ENCODE results near the gene DPPA5.
"Not testable (repeated sequence)": the region's sequence is repeated elsewhere in the genome, so short reads cannot be mapped to it uniquely, and the experiment has no call there.

DPPA5 gene

DNA sequence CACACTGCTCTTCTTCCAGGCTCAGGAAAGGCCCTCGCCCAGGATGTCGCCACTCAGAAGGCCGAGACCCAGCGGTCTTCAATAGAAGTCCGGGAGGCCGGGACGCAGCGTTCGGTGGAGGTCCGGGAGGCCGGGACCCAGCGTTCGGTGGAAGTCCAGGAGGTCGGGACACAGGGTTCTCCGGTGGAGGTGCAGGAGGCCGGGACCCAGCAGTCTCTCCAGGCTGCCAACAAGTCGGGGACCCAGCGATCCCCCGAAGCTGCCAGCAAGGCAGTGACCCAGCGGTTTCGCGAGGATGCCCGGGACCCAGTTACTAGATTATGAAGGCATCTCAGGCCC lies 9.4 kb upstream of the DPPA5 start:
- no peak for DNase-seq

DNA sequence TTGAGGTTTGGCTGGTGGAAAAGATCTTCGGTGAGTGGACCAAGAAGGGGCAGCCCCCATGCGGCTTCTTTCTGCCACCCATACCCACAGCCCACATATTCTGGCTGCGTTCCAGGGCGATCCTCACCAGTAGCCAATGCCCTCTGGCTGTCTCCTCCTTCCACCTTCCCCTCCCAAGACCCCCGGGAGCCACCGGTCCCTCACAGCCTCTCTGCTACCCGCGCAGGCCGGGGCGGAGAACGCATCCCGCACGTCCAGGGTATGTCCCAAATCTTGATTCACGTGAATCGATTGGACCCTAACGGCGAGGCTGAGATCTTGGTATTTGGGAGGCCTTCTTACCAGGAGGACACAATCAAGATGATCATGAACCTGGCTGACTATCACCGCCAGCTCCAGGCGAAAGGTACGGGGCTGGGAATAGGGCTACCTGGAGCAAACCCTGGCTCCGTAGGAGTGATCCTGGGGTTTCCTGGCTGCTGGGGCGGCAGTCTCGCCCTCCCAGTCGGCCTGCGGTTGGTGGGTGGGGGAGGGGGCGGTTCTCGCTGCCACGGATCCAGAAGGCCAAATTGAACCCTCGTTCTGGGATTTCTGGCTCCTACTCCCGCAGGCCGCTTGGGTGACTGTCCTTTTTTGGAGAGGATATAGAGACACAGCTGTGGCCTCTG lies 8.9 kb upstream of the DPPA5 start:
- no peak for DNase-seq

DNA sequence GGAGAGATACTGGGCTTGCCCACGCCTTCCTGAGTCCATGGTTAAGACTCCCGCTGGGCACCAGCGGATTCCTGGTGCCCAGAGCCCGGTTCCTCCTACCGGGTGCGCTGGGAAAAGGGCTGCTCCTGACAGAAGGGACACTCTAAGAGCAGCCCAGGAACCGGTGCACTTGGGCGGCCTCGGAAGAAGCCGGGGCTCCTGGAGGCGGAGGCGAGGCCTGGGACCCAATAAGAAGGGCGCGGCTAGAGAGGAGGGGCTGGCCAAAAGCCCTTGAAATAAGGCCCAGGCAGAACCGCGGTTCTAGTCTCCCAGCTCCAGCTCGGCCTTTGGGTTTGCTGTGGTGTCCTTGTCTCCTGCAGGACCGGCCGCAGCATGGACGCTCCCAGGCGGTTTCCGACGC lies 8.3 kb upstream of the DPPA5 start, which contains the start of gene KHDC3L:
Gene KHDC3L, plus strand, starts transcription at position 301 of the 400 bp plus-strand sequence. Its CDS starts 72 bp downstream, at position 373.
- DNase-seq: no peak

DNA sequence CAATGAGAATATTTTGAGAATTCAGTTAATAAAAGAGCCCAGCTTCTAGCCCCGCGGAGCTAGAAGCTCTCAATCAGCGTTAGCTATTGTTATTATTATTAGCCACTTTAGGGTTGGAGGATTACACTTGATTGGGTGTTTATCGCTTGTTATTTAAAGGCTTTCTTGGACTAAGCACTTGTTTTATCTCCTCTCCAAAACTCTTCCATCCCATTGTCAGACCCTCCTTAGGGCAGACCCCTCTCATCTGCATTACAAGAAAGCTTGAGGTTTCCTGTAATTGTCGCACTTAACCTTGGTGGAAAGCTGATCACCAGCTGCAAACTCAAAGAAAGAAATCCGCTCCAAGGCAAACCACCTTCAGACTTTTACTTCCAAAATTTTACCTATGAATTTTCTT lies 4.8 kb downstream of the DPPA5 start:
- no peak for DNase-seq

DNA sequence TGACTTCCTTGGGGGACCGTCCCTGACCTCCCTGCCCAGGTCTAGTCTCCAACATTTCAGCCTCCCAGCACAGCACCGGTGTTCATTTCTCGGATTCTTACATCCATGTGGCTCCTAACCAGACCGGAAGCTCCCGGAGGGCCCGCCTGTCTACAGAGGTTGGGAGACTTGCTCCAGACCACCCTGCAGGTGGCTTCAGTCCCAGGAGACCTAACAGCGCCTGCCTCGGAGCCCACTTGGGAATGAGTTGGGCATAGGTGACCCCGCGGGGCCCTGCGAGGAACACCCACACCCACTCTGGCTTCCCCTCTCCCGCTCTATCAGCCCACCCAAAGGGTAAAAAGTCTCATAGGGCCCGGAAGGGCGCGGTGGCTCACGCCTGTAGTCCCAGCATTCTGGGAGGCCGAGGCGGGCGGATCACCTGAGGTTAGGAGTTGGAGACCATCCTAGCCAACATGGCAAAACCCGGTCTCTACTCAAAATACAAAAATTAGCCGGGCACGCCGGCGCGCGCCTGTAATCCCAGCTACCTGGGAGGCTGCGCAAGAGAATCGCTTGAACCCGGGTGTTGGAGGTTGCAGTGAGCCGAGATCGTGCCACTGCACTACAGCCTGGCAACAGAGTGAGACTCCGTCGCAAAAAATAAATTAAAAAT lies 5.4 kb downstream of the DPPA5 start:
- no peak for DNase-seq

DNA sequence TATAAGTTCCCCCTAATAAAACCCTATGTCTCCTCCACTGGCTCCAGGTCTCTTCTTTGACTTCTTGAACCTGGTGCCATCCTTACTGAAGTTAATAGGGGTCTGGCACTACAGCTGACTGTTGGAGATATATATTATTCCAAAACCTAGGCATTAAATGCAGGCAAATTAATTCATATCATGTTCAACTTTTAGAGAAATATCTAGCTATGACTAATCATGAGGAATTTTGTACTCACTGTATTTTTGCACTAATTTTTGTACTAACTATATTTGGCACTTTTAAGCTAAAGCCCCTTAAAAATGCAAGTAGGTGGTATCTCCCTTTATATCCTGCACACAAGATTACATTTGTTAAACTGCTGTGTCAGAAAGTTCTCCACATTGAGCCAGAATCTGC lies 10.9 kb downstream of the DPPA5 start:
- no peak for DNase-seq

DNA sequence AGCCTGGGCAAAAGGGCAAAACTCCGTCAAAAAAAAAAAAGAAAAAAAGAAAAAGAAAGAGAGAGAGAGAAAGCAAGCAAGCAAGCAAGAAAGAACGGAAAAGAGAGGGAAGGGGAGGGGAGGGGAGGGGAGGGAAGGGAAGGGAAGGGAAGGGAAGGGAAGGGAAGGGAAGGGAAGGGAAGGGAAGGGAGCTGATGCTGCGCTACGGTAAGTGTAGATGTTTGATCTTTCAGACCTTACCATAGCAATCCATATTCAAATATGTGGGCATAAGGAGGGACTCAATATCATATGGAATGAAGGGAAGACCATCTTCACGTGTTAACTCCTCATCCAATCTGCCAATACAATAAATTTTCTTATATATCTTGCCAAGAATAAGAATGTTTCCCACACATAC lies 11.9 kb downstream of the DPPA5 start:
- DNase-seq: no peak

DNA sequence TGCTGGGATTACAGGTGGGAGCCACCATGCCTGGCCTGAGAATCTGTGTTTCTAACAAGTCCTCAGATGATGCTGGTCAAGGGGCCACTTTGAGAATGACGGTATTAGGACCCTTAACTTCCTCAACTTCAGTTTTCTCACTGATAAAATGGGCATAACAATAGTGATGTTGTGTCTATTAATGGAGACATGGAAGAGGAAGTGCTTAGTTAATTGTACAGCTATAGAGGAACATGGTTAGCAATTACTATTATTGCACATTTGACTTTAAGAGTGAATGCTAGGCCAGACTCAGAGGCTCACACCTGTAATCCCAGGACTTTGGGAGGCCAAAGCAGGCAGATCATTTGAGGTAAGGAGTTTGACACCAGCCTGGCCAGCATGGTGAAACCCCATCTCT lies 12.7 kb downstream of the DPPA5 start:
- DNase-seq: no peak

DNA sequence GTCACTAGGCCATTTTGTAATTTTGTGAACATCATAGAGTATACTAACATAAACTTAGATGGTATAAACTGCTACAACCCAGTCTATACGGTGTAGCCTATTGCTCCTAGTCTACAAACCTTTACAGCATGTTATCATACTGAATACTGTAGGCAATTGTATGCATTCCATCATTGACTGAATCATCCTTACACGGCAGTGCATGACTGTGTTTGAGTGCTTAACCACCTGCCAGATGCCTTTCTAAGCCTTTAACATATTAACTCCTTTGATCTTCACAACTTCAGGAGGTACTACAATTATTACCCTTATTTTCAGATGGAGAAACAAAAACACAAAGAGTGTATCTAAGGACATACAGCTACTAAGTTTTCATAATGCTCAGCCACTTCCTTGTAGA lies 14.0 kb downstream of the DPPA5 start:
- no peak for DNase-seq

DNA sequence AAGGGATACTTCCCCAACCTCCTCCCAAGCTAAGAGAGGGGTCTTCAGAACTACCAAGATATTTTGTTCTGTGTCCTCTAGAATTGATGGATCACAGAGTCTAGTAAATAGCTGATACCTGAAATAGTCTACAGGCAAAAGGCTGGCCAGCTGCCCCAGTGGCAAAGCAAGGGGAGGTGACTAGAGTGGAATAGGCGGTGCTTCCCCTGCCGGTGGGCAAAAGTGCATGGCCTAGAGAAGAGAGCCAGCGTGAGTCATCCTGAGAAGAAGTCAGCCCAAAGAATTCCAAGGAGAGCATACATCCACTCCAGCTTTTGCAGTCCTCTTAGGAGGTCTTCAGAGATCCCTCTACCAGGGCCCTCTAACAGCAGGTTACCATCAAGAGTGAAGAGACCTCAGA lies 14.7 kb downstream of the DPPA5 start:
- no peak for DNase-seq

DNA sequence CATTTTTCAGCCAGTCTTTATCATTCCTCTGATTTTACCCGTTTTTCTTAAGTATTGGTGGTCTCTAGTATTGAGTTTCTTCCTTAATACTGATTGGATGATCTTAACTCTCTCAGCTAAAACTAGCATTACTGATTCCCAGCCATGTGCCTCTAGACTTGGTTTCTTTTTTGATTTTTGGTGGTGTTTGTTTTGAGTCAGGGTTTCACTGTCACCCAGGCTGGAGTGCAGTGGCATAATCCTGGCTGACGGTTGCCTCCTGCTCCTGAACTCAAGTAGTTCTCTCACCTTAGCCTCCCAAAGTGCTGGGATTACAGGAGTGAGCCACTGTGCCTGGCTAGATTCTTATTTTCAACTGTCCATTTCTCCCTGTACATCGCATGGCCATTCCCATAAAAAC lies 24.9 kb downstream of the DPPA5 start:
- no peak for DNase-seq

DNA sequence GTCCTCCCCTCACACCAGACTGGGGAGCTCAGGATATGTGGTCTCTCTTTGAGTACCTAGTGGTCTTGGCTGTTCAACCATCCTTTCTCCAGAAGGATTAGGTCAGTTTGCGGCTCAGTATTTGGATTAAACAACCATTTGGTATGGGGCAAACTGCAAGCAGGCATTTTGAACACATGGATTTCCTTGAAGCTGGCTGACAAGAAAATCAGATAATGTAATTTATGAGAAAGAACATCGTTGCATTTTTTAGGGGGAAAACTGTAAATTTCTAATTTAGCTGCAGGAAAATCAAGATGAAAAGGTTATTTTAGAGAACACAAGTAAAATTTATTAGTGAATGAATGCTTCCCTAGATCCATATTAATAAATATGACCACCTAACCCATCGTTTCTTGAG lies 25.3 kb downstream of the DPPA5 start:
- DNase-seq: no peak

DNA sequence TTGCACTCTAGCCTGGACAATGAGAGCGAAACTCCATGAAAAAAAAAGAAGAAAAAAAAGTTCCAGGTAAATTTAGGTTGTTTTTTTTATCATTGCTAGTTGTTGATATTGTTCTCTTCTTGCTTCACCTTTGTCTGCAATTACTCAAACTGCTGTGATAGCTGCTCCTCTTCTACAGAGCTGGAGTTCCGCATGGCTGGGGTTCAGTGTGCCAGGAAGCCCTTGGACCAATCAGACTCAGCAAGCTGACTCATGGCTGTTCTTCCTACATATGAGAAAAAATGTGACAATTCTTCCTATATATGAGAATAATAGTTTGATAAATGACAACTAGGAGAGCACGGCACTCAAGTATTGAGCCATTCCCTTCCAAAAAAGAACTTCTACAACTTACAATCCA lies 28.4 kb downstream of the DPPA5 start:
- DNase-seq: no peak

DNA sequence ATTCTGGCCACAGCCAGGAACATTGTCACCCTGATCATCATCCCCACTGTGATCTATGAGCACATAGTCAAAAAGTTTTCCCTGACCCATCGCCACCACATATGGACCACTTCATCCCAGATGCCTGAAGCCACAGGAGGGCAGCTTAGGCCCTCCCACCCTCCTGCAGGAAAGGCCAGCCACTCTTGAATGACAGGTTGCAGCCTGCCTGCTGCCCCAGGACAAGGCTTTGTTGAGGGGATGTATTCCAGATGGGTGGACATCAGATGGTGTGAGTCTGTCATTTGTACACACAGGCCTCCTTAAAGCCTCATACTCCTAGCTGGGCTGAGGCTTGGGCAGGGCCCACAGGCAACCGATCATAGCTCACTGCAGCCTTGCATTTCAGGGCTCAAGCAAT lies 30.8 kb downstream of the DPPA5 start:
- DNase-seq: no peak

DNA sequence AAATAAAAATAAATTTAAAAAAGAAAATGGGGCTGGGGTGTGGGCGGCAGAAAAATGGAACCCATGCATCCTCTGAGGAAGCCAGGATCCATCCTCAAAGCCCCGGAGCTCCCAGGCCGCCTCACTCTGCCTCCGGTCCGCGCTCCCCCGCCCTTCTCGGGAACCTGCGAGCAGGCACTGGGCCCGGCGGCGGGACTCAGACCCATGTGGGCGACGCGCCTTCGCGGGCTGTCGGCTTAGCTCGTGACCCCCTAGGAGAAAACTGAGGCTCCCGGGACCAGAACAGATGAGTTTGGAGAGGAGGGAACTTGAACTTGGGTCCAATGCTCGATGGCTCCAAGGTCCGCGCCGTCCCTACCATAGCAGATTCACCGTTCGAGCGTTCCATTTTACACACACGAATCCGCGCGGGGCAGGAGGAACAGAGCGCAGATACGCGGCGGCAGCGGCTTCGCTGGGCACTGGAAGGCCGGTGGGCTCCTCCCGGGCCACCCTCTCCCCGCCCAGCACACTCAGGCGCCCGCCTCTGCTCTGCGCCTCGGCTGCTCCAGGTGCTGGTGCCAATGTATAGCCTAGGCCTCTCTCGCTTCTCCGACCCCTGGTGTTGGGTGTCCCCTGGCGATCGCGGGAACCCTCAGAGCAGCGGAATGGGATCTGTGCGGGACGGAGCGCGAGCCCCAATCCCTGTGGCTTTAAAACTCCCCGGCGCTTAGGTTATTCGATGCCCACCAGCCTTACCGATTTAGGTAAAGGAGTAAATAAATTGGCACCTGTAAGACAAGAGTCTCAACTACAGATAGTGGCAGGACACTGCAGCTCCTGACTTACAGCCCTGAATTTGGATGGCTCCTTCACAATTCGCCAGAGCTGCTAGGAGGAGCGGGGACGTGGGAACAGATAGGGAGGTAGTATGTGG lies 39.2 kb downstream of the DPPA5 start:
- DNase-seq: no peak

DNA sequence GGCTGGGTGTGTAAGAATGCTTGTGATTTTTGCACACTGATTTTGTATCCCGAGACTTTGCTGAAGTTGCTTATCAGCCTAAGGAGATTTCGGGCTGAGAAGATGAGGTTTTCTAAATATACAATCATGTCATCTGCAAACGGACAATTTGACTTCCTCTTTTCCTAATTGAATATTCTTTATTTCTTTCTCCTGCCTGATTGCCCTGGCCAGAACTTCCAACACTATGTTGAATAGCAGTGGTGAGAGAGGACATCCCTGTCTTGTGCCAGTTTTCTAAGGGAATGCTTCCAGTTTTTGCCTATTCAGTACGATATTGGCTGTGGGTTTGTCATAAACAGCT lies 43.6 kb downstream of the DPPA5 start:
- not testable (repeated sequence) for DNase-seq

DNA sequence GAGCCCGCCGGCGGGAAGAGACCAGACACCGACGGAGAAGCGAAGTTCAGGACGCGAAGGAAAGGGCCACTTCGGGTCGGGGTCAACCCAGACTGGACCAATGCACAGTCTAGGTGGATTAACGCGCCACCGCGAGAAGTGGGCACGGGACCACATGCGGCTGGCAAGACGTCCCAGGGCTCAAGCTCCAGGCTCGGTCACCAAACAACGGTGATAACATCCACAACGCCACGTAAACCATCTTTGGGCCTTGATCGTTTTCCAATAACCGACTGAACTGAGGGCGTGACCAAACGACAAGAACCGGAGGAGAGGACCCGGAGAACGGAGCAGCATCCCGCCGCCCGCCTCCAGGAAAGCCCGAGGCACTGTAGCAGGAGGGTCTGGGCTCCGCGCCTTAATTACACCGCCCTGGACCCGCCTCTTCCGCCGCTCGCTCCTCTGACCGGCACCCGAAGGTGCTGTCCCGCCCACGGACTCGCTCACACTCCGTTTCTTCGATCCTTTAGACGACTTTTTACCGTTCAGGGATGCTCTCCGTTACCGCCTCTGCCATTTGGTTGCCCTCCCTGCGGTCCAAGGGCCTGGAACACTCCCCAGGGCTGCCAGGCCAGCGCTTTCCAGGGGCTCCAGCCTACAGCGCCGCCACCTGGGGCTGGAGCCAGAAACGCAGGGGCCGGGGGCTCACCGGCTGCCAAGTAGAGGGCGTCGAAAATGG lies 44.1 kb downstream of the DPPA5 start:
- peak; percentile 29 for DNase-seq

DNA sequence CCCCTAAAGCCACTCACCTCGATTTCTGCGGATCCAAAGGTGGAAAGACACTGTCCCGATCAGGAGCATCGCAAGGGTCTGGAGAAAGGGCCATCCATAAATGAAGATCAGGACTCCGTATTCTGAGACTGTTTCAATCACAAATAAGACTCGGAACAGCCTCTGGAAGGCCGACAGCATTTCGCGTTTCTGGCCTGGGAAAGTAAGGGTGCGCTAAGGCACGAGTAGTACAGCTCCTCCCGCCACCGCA lies 44.6 kb downstream of the DPPA5 start:
- no peak for DNase-seq

DNA sequence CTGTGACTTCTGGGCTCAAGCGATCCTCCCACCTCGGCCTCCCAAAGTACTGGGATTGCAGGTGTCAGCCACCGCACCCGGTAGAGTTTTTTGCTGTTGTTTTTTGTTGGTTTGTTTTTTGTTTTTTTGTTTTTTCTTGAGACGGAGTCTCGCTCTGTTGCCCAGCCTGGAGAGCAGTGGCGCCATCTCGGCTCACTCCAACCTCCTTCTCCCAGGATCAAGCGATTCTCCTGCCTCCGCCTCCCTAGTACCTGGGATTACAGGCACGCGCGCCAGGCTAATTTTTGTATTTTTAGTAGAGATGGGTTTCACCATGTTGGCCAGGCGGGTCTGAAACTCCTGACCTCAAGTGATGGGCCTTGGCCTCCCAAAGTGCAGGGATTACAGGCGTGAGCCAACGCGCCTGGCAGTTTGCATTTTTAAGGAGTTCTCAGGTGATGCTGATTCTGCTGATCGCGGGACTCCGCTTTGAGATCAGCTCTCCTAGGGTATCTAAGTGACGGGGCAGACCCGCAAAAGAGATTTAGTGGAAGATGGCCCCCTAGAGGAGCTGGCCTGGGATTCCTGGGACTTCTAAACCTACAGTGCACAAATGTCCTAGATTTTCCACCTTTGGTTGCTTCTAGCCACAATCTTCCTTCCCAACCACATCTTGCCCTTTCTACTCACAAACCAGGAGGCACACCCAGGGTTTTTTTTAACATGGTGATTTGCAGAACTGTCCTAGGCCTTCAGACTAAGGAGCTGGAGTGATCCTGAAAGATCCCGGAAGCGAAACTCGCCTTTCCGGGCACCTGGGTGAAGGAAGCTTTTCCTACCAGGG lies 45.2 kb downstream of the DPPA5 start:
- DNase-seq: peak; percentile 7

DNA sequence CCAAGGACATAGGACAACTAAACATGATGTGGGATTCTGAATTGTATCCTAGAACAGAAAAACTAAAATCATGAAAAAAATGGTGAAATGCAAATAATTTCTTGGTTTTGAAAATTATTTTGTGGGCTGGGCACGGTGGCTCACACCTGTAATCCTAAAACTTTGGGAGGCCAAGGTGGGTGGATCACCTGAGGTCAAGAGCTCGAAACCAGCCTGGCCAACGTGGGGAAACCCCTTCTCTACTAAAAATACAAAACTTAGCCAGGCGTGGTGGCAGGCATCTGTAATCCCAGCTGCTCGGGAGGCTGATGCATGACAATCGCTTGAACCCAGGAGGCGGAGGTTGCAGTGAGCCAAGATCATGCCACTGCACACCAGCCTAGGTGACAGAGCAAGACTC lies 50.3 kb downstream of the DPPA5 start:
- DNase-seq: not testable (repeated sequence)
